ENCODE data around the gene UNC93A.
"Not testable (repeated sequence)": the region's sequence is repeated elsewhere in the genome, so short reads cannot be mapped to it uniquely, and the experiment has no call there.

UNC93A gene

DNA sequence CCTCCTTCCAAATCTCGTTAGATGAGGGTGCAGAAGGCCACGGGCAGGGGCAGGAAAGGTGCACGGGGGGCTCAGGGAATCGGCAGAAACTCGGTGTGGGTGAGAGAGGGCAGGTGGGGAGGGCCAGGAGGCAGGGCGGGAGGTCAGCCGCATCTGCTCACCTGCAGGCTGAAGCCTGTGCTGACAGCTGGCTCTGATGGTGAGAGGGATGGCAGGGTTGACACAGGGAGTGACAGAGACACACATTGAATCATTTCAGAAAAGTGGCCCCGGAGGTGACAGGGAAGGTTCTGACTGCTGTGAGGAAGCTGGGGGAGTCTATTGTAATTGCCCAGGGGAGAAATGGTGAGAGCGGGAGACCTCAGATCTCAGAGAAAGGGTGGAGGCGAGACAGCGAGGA is 67.3 kb downstream of the UNC93A start:
- not testable (repeated sequence) for H3K36me3 ChIP-seq (ENCODE audit: insufficient read depth, low read depth, low read length); H3K9ac ChIP-seq (ENCODE audit: low read depth, low read length); H3K4me3 ChIP-seq (ENCODE audit: low read length); H3K27me3 ChIP-seq (ENCODE audit: insufficient read depth, low read length); H3K27ac ChIP-seq (ENCODE audit: low read length); H3K4me1 ChIP-seq (ENCODE audit: insufficient read depth, low read length); H3K9me3 ChIP-seq (ENCODE audit: insufficient read depth, low read depth, low read length)

DNA sequence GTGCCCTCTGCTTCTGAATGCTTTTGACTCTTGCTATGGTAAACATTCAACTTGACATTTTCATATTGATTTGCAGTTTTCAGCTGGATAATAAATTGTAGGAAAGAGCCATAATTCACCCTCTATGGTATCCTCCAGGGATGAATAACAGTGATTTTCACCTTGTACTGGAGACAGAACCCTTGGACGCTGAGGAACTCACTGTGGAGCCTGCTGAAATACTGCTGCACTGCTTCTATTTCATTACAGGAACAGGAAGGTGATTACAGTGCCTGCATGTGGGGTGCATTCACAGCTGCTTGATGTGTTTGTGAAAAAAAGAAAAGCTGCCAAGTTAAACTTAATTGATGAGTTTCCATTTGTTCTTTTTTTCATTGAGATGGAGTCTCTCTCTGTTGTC is 70.1 kb downstream of the UNC93A start:
- not testable (repeated sequence) for H3K4me1 ChIP-seq (ENCODE audit: insufficient read depth, low read length); H3K27me3 ChIP-seq (ENCODE audit: insufficient read depth, low read length); H3K36me3 ChIP-seq (ENCODE audit: insufficient read depth, low read depth, low read length); H3K4me3 ChIP-seq (ENCODE audit: low read length); H3K27ac ChIP-seq (ENCODE audit: low read length); H3K9me3 ChIP-seq (ENCODE audit: insufficient read depth, low read depth, low read length); H3K9ac ChIP-seq (ENCODE audit: low read depth, low read length)
